ENCODE measurements around the gene FARSA. TPM values are rescaled to one million over a fixed set of nuclear protein-coding genes. Genes with fewer than 3 reads are reported as not detected.

FARSA gene
- total RNA-seq, 1 experiment from 2014 or later = 194 TPM

DNA sequence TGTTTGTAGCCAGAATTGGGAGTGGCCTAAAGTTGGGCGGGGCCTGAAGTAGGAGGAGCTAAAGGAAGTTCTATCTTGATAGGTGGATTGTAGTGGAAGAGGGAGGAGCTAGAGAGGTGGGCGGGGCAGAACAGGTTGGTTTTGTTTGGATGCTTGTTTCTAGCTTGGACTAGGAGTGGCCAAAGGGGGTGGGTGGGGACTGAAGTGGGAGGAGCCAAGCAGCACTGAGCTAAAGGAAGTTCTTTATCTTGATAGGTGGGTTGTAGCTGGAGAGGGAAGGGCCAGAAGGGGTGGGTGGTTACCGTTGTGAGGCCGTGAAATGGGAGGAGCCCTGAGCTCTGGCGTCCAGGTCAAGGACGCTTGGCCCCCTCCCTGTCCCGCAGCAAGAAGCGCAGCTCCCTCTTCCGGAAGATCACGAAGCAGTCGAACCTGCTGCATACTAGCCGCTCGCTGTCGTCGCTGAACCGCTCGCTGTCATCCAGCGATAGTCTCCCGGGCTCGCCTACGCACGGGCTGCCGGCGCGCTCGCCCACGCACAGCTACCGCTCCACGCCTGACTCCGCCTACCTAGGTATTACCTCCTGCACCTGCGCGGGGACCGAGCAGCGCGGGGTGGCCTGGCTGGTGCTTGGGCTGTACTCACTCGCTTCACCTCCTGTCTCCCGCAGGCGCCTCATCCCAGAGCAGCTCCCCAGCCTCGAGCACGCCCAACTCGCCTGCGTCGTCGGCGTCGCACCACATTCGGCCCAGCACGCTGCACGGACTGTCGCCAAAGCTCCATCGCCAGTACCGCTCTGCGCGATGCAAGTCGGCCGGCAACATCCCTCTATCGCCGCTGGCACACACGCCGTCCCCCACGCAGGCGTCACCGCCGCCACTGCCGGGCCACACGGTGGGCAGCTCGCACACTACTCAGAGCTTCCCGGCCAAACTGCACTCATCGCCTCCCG, 60.3 kb downstream of the FARSA start:
- Histone ChIP-seq H3K4me1 (ENCODE audit: insufficient read depth, low read length) (peaks cover 6% of the 10 kb centered on the region; the same call in 1 of the 2 replicates), H3K4me2 (ENCODE audit: low read length) (peak overlapping the region; percentile 60), H3K27me3 (ENCODE audit: low read length) (no peaks in the 10 kb centered on the region), H3K4me3 (ENCODE audit: low read length) (peak overlapping the region; percentile 52), H4K20me1 (ENCODE audit: low read length) (no peaks in the 10 kb centered on the region), H3K27ac (ENCODE audit: low read length) (no peak overlapping the region), H3K36me3 (ENCODE audit: low read depth, low read length) (no peaks in the 10 kb centered on the region), H3K9me2 (replicated peaks; ENCODE audit: low read length) (no peaks in the 10 kb centered on the region), H3F3A (ENCODE audit: low read length, unreplicated experiment) (no peaks in the 10 kb centered on the region), H2AFZ (ENCODE audit: low read length) (peak overlapping the region; percentile 56), H3K9me3 (ENCODE audit: low read length) (no peaks in the 10 kb centered on the region), H3K9ac (ENCODE audit: low read length) (no peak overlapping the region), H3K79me2 (ENCODE audit: low read length) (no peaks in the 10 kb centered on the region)
- DNase-seq (peak; percentile 91), ATAC-seq (peak; percentile 78)
- TF ChIP-seq EZH2 (IDR thresholded peaks at IDR 0.05; ENCODE audit: low read length, unreplicated experiment) (no peak), EZH2phosphoT487 (IDR thresholded peaks at IDR 0.05; ENCODE audit: borderline replicate concordance, low read length) (no peak)
- TF ChIP-seq, protein P1, sequence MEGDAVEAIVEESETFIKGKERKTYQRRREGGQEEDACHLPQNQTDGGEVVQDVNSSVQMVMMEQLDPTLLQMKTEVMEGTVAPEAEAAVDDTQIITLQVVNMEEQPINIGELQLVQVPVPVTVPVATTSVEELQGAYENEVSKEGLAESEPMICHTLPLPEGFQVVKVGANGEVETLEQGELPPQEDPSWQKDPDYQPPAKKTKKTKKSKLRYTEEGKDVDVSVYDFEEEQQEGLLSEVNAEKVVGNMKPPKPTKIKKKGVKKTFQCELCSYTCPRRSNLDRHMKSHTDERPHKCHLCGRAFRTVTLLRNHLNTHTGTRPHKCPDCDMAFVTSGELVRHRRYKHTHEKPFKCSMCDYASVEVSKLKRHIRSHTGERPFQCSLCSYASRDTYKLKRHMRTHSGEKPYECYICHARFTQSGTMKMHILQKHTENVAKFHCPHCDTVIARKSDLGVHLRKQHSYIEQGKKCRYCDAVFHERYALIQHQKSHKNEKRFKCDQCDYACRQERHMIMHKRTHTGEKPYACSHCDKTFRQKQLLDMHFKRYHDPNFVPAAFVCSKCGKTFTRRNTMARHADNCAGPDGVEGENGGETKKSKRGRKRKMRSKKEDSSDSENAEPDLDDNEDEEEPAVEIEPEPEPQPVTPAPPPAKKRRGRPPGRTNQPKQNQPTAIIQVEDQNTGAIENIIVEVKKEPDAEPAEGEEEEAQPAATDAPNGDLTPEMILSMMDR (conservative IDR thresholded peaks at IDR 0.05; ENCODE audit: low read depth, low read length) = no peak
- BruUV-seq (replicated peaks) = no TSS peak
- intact Hi-C loops (cut with micrococcal nuclease) = no loop called here
- ChIA-PET CTCF (interaction anchor here (0.5 to 0.8 kb wide), 9 partner anchors 8 to 1976 kb away, joined by 3 to 10 read pairs (median 5); partner anchors contain the start of gene DNASE2), POLR2A (ENCODE audit: unreplicated experiment) (interaction anchor here (0.6 to 0.7 kb wide), 2 partner anchors 96 to 187 kb away, joined by 3 to 17 read pairs; no protein-coding TSS in a partner anchor)

Small RNAs within 50 kb of the gene (microRNA-seq; reads per million reads assigned to microRNA genes)
- gene MIR5695 (ENCODE audit: unreplicated experiment) (not detected), gene MIR6515 (ENCODE audit: unreplicated experiment) (8.0 reads per million, percentile 32 among the genes with 10 or more reads in this experiment)

Other genes starting within 250 kb of the FARSA start
- not detected in 2 replicates for gene GNG14, start 245.7 kb downstream of the FARSA start, total RNA-seq (2014; rRNA removed)
- gene FBXW9, start 237.1 kb downstream of the FARSA start, total RNA-seq (2014; rRNA removed) = 27.5 and 34.6 TPM in 2 replicates
- 50.6 and 73.3 TPM in 2 replicates for gene TNPO2, start 209.8 kb downstream of the FARSA start, total RNA-seq (2014; rRNA removed)
- 497 and 841 TPM in 2 replicates for gene TRIR, start 199.0 kb downstream of the FARSA start, total RNA-seq (2014; rRNA removed)
- 251 and 264 TPM in 2 replicates for gene GET3, start 196.2 kb downstream of the FARSA start, total RNA-seq (2014; rRNA removed)
- gene BEST2, start 181.9 kb downstream of the FARSA start, total RNA-seq (2014; rRNA removed) = 0.07 TPM in 1 of 2 replicates, not detected in the other
- gene HOOK2, start 158.2 kb downstream of the FARSA start, total RNA-seq (2014; rRNA removed) = 95.2 and 95.7 TPM in 2 replicates
- gene JUNB, start 142.2 kb downstream of the FARSA start, total RNA-seq (2014; rRNA removed) = 343 and 391 TPM in 2 replicates
- 729 and 746 TPM in 2 replicates for gene PRDX2, start 131.9 kb downstream of the FARSA start, total RNA-seq (2014; rRNA removed)
- not detected in 2 replicates for gene THSD8, start 131.6 kb downstream of the FARSA start, total RNA-seq (2014; rRNA removed)
- gene RNASEH2A, start 127.1 kb downstream of the FARSA start, total RNA-seq (2014; rRNA removed) = 118 and 120 TPM in 2 replicates
- gene RTBDN, start 99.1 kb downstream of the FARSA start, total RNA-seq (2014; rRNA removed) = 0.81 and 3.7 TPM in 2 replicates
- gene MAST1, start 95.2 kb downstream of the FARSA start, total RNA-seq (2014; rRNA removed) = 7.7 and 11.2 TPM in 2 replicates
- gene DNASE2, start 52.3 kb downstream of the FARSA start, total RNA-seq (2014; rRNA removed) = 47.1 and 48.0 TPM in 2 replicates
- not detected in 2 replicates for gene KLF1, start 46.5 kb downstream of the FARSA start, total RNA-seq (2014; rRNA removed)
- gene GCDH, start 42.6 kb downstream of the FARSA start, total RNA-seq (2014; rRNA removed) = 37.4 and 38.6 TPM in 2 replicates
- gene SYCE2, start 14.4 kb downstream of the FARSA start, total RNA-seq (2014; rRNA removed) = 0.40 and 0.95 TPM in 2 replicates
- gene CALR, start 4.9 kb upstream of the FARSA start, total RNA-seq (2014; rRNA removed) = 2,022 and 2,043 TPM in 2 replicates
- 389 and 418 TPM in 2 replicates for gene RAD23A, start 12.2 kb upstream of the FARSA start, total RNA-seq (2014; rRNA removed)
- gene GADD45GIP1, start 23.5 kb upstream of the FARSA start, total RNA-seq (2014; rRNA removed) = 219 and 352 TPM in 2 replicates
- gene DAND5, start 35.9 kb upstream of the FARSA start, total RNA-seq (2014; rRNA removed) = 0.55 and 1.1 TPM in 2 replicates
- 43.3 and 75.8 TPM in 2 replicates for gene NFIX, start 61.8 kb upstream of the FARSA start, total RNA-seq (2014; rRNA removed)
- 3.3 and 12.0 TPM in 2 replicates for gene LYL1, start 169.1 kb upstream of the FARSA start, total RNA-seq (2014; rRNA removed)
- gene TRMT1, start 183.0 kb upstream of the FARSA start, total RNA-seq (2014; rRNA removed) = 91.8 and 117 TPM in 2 replicates
- 266 and 337 TPM in 2 replicates for gene NACC1, start 184.6 kb upstream of the FARSA start, total RNA-seq (2014; rRNA removed)
- 179 and 243 TPM in 2 replicates for gene STX10, start 216.7 kb upstream of the FARSA start, total RNA-seq (2014; rRNA removed)
- gene IER2, start 216.7 kb upstream of the FARSA start, total RNA-seq (2014; rRNA removed) = 155 and 191 TPM in 2 replicates

Data from PC-3 (cell line).